Measurements from ENCODE around the gene CDC42SE1. TPM values are rescaled to one million over a fixed set of nuclear protein-coding genes. Genes with fewer than 3 reads are reported as not detected.

CDC42SE1 gene
- total RNA-seq, 4 donors from 2014 or later, result 13.2 to 31.7 (median 22.8) TPM

DNA sequence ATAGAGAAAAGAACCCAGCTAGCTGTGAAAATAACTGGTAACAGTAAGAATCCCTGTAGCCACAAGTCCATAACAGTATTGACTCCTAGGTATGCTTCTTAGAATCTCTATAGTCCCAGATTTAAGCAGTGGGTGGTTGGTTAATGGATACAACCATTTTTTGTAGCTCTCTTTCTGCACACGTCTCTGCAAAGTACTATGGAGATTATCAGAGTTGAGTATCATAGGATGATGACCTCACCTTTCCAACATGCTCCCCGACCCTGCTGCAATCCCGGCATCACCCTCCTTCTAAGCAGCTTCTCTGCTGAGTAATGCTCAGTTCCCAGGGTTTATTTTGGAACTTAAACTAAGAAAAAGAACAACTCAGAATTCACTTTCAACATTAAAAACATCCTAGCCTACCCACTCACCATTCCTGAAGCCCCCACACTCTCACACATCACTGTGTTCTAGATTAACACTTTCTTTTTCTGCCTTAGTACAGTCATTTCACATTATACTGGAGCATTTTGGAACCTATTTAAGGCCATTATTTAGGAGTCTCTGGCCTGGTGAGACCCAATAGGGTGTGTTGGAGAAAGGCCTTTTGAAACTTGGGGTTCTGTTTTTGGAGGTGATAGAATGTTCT lies 3.4 kb upstream of the CDC42SE1 start:
- no peak for ATAC-seq
- in situ Hi-C loops (cut with MboI; ENCODE audit: low sequenced_read_pairs in 4 of 4), result no loop called here
- intact Hi-C loops (cut with DNase I; ENCODE audit: low total_unique reads), result no loop called here
- TF ChIP-seq POLR2A (IDR thresholded peaks at IDR 0.05), result no peak
- TF ChIP-seq, protein P1, sequence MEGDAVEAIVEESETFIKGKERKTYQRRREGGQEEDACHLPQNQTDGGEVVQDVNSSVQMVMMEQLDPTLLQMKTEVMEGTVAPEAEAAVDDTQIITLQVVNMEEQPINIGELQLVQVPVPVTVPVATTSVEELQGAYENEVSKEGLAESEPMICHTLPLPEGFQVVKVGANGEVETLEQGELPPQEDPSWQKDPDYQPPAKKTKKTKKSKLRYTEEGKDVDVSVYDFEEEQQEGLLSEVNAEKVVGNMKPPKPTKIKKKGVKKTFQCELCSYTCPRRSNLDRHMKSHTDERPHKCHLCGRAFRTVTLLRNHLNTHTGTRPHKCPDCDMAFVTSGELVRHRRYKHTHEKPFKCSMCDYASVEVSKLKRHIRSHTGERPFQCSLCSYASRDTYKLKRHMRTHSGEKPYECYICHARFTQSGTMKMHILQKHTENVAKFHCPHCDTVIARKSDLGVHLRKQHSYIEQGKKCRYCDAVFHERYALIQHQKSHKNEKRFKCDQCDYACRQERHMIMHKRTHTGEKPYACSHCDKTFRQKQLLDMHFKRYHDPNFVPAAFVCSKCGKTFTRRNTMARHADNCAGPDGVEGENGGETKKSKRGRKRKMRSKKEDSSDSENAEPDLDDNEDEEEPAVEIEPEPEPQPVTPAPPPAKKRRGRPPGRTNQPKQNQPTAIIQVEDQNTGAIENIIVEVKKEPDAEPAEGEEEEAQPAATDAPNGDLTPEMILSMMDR (IDR thresholded peaks at IDR 0.05 in 4 of 5, conservative IDR thresholded peaks at IDR 0.05 in 1 of 5), result no peak
- no peaks in the 10 kb centered on the region for H3K27me3 ChIP-seq
- H3K4me1 ChIP-seq, result peaks cover 8 to 14% of the 10 kb centered on the region in 2 donors
- no peak overlapping the region for H3K4me3 ChIP-seq
- no peaks in the 10 kb centered on the region for H3K9me3 ChIP-seq
- peak overlapping the region in 1 of 4 donors; percentile 44 for H3K27ac ChIP-seq
- no peaks in the 10 kb centered on the region for H3K36me3 ChIP-seq
- DNase-seq, result no peak

GRCh38 chr1:151061704-151062103 lies 2.3 kb upstream of the CDC42SE1 start:
- Histone ChIP-seq H3K27ac (peak overlapping the region in 2 of 4 donors; percentile 8 to 44), H3K4me1 (peaks cover 19 to 26% of the 10 kb centered on the region in 2 donors), H3K36me3 (no peaks in the 10 kb centered on the region), H3K9me3 (no peaks in the 10 kb centered on the region), H3K27me3 (no peaks in the 10 kb centered on the region), H3K4me3 (peak overlapping the region in 1 of 4 donors; percentile 94)
- ATAC-seq, result no peak
- TF ChIP-seq POLR2A (IDR thresholded peaks at IDR 0.05), result no peak
- TF ChIP-seq, protein P1 (IDR thresholded peaks at IDR 0.05 in 4 of 5, conservative IDR thresholded peaks at IDR 0.05 in 1 of 5), result no peak
- no peak for DNase-seq
- intact Hi-C loops (cut with DNase I; ENCODE audit: low total_unique reads), result no loop called here
- in situ Hi-C loops (cut with MboI; ENCODE audit: low sequenced_read_pairs in 4 of 4), result no loop called here

- ATAC-seq (no peak), DNase-seq (no peak)
- Histone ChIP-seq H3K27me3 (no peaks in the 10 kb centered on the region), H3K9me3 (no peaks in the 10 kb centered on the region), H3K4me1 (peaks cover 28 to 34% of the 10 kb centered on the region in 2 donors), H3K4me3 (peak overlapping the region; percentile 90 to 98 (median 94)), H3K27ac (peak overlapping the region; percentile 90 to 98 (median 94)), H3K36me3 (peaks cover 0 to 4% of the 10 kb centered on the region in 2 donors)
- intact Hi-C loops (cut with DNase I; ENCODE audit: low total_unique reads), result no loop called here
- in situ Hi-C loops (cut with MboI; ENCODE audit: low sequenced_read_pairs in 4 of 4), result no loop called here
- TF ChIP-seq, protein P1 (IDR thresholded peaks at IDR 0.05 in 4 of 5, conservative IDR thresholded peaks at IDR 0.05 in 1 of 5), result no peak
- no peak for TF ChIP-seq POLR2A (IDR thresholded peaks at IDR 0.05)
Measured at GRCh38 chr1:151060657-151061421, 1.4 kb upstream of the CDC42SE1 start.

- DNase-seq, result peak in 1 of 2 donors; percentile 46
- intact Hi-C loops (cut with DNase I; ENCODE audit: low total_unique reads), result no loop called here
Measured at GRCh38 chr1:151060007-151060656, 710 bp upstream of the CDC42SE1 start, which contains the start of gene MLLT11. Gene MLLT11, plus strand, starts transcription at chr1:151060397. Its CDS starts 6,828 bp downstream, at chr1:151067225.

More at GRCh38 chr1:151060007-151060656, 710 bp upstream of the CDC42SE1 start, which contains the start of gene MLLT11:
- in situ Hi-C loops (cut with MboI; ENCODE audit: low sequenced_read_pairs in 4 of 4), result no loop called here
- H3K36me3 ChIP-seq, result peaks cover 2 to 11% of the 10 kb centered on the region in 2 donors
- ATAC-seq, result peak; percentile 65 to 67
- no peaks in the 10 kb centered on the region for H3K27me3 ChIP-seq
- no peaks in the 10 kb centered on the region for H3K9me3 ChIP-seq
- TF ChIP-seq POLR2A (IDR thresholded peaks at IDR 0.05), result peak; percentile 9 to 16
- TF ChIP-seq, protein P1 (IDR thresholded peaks at IDR 0.05 in 4 of 5, conservative IDR thresholded peaks at IDR 0.05 in 1 of 5), result no peak
- H3K4me1 ChIP-seq, result peaks cover 28 to 35% of the 10 kb centered on the region in 2 donors
- peak within 1 kb of the TSS; percentile 90 to 98 (median 94) for H3K4me3 ChIP-seq
- H3K27ac ChIP-seq, result peak within 1 kb of the TSS; percentile 90 to 98 (median 94)
